PFSK-1 (cell line): Measurements from ENCODE around the gene DCC.

Experiments
- POLR2AphosphoS5 ChIP-seq: IDR thresholded peaks from 2 replicates; pipeline ENCODE4 v1.6.1; 2012; ENCODE audit warnings: low read depth, mild to moderate bottlenecking, control low read depth, low read length, moderate library complexity
- TF ChIP-seq, protein P1 (sequence below), 2 experiments: IDR thresholded peaks; 2 replicates each; pipeline versions ENCODE4 v1.6.1 to v1.8.0; 2011 to 2012; ENCODE audit warnings: low read depth in 2 of 2, low read length in 2 of 2, control low read depth in 1 of 2, inconsistent platforms in 1 of 2, mild to moderate bottlenecking in 1 of 2, moderate library complexity in 1 of 2; ENCODE audit not compliant: insufficient read depth in 1 of 2

DNA sequence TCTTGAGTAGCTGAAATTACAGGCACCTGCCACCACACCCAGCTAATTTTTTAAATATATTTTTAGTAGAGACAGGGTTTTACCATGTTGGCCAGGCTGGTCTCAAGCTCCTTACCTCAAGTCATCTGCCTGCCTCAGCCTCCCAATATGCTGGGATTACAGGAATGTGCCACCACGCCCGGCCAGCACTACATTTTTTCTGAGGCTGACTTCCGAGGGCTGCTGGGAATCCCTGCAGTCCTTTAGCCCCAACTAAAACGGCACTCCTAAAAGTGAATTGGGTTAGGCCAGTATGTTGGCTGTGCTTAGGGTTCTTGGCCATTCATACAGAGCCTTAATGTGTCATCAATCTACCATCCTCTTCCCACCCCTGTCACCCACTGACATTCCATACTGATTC lies 375.4 kb downstream of the DCC start:
- no peak for TF ChIP-seq POLR2AphosphoS5
- TF ChIP-seq, protein P1, sequence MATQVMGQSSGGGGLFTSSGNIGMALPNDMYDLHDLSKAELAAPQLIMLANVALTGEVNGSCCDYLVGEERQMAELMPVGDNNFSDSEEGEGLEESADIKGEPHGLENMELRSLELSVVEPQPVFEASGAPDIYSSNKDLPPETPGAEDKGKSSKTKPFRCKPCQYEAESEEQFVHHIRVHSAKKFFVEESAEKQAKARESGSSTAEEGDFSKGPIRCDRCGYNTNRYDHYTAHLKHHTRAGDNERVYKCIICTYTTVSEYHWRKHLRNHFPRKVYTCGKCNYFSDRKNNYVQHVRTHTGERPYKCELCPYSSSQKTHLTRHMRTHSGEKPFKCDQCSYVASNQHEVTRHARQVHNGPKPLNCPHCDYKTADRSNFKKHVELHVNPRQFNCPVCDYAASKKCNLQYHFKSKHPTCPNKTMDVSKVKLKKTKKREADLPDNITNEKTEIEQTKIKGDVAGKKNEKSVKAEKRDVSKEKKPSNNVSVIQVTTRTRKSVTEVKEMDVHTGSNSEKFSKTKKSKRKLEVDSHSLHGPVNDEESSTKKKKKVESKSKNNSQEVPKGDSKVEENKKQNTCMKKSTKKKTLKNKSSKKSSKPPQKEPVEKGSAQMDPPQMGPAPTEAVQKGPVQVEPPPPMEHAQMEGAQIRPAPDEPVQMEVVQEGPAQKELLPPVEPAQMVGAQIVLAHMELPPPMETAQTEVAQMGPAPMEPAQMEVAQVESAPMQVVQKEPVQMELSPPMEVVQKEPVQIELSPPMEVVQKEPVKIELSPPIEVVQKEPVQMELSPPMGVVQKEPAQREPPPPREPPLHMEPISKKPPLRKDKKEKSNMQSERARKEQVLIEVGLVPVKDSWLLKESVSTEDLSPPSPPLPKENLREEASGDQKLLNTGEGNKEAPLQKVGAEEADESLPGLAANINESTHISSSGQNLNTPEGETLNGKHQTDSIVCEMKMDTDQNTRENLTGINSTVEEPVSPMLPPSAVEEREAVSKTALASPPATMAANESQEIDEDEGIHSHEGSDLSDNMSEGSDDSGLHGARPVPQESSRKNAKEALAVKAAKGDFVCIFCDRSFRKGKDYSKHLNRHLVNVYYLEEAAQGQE (IDR thresholded peaks at IDR 0.05; ENCODE audit: insufficient read depth in 1 of 2, low read depth in 2 of 2, low read length in 2 of 2): no peak
